GF-D8 (cell line): ENCODE data around the gene EPHA6.

Experiments
- DNase-seq: peaks from one replicate; lab custom pipeline; 2025; lab: John Stamatoyannopoulos, UW

EPHA6 gene

GRCh38 chr3:97277708-97278107 lies 463.3 kb downstream of the EPHA6 start:
- no peak for DNase-seq

- DNase-seq, result no peak
These were observed 464.1 kb downstream of the EPHA6 start for GRCh38 chr3:97278506-97278905.

- no peak for DNase-seq
These were observed 477.5 kb downstream of the EPHA6 start for GRCh38 chr3:97291901-97292300.

GRCh38 chr3:97293596-97294131 lies 479.3 kb downstream of the EPHA6 start:
- no peak for DNase-seq

- no peak for DNase-seq
These were observed 482.6 kb downstream of the EPHA6 start for GRCh38 chr3:97297032-97297431.

GRCh38 chr3:97301114-97301513 lies 486.7 kb downstream of the EPHA6 start:
- no peak for DNase-seq

- DNase-seq, result no peak
These were observed 491.8 kb downstream of the EPHA6 start for GRCh38 chr3:97306226-97306625.

GRCh38 chr3:97338375-97338774 lies 524.0 kb downstream of the EPHA6 start:
- no peak for DNase-seq

GRCh38 chr3:97340940-97341339 lies 526.5 kb downstream of the EPHA6 start:
- DNase-seq, result no peak

- DNase-seq, result no peak
These were observed 533.4 kb downstream of the EPHA6 start for GRCh38 chr3:97347780-97348179.

- no peak for DNase-seq
These were observed 536.6 kb downstream of the EPHA6 start for GRCh38 chr3:97350971-97351370.

- no peak for DNase-seq
These were observed 538.8 kb downstream of the EPHA6 start for GRCh38 chr3:97353176-97353575.

- no peak for DNase-seq
These were observed 545.6 kb downstream of the EPHA6 start for GRCh38 chr3:97359977-97360376.

- no peak for DNase-seq
These were observed 546.4 kb downstream of the EPHA6 start for GRCh38 chr3:97360804-97361203.

- no peak for DNase-seq
These were observed 570.2 kb downstream of the EPHA6 start for GRCh38 chr3:97384583-97384982.

- no peak for DNase-seq
These were observed 574.4 kb downstream of the EPHA6 start for GRCh38 chr3:97388774-97389173.

GRCh38 chr3:97389936-97390335 lies 575.5 kb downstream of the EPHA6 start:
- no peak for DNase-seq

GRCh38 chr3:97391167-97391566 lies 576.8 kb downstream of the EPHA6 start:
- no peak for DNase-seq

GRCh38 chr3:97409612-97410011 lies 595.2 kb downstream of the EPHA6 start:
- no peak for DNase-seq

- DNase-seq, result no peak
These were observed 607.2 kb downstream of the EPHA6 start for GRCh38 chr3:97421565-97421964.

- DNase-seq, result no peak
These were observed 610.6 kb downstream of the EPHA6 start for GRCh38 chr3:97425002-97425401.

GRCh38 chr3:97430601-97431000 lies 616.2 kb downstream of the EPHA6 start:
- no peak for DNase-seq

- no peak for DNase-seq
These were observed 618.5 kb downstream of the EPHA6 start for GRCh38 chr3:97432914-97433313.

GRCh38 chr3:97438131-97438530 lies 623.7 kb downstream of the EPHA6 start:
- DNase-seq, result no peak

GRCh38 chr3:97439373-97439772 lies 625.0 kb downstream of the EPHA6 start:
- DNase-seq, result no peak
